ENCODE results near the gene MAML2. TPM values are rescaled to one million over a fixed set of nuclear protein-coding genes. Genes with fewer than 3 reads are reported as not detected.

Gene MAML2
- total RNA-seq, 2 experiments from 2014 or later, result 0.15 to 1.0 TPM

DNA sequence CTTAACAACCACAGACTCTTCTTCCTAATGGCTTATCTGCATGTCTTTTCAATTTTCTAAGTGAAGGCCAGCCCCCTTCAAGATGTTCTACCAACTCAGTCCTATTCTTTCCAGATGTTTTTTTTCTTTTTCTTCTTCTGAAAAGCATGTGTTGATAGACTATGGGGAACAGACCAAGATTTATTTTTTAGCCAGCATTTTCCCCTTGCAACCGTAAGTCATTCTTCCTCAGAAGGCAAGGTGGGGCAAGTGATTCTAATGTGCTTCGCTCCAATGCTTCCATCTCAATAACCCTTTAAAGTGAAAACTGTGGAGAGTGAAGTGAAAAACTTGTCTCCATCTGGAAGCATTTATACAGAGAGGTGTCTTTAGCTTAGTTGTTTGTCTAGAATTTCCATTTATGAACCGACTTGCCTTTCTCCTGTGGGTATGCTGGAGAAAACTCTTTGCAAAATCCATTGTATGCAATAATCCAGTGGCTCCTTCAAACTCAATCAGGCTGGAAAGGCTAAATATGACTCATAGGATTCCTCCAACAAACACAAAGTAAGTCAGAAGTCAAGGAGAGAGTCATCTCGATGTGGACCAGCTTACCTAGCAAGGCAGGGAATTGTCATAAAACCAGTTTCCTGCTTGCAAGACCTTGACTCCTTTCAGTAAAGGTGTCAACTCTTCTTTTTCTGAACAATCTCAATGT is 83.7 kb downstream of the MAML2 start:
- Histone ChIP-seq H3K4me3 (ENCODE audit: low read depth, low read length, poor library complexity, severe bottlenecking) (peak overlapping the region; percentile 43), H3K27ac (ENCODE audit: low read depth, low read length, poor library complexity, severe bottlenecking) (peak overlapping the region; percentile 81), H3K4me2 (ENCODE audit: low read length) (peak overlapping the region; percentile 57), H3K36me3 (ENCODE audit: insufficient read depth, low read length) (no peaks in the 10 kb centered on the region), H4K20me1 (ENCODE audit: insufficient read depth, low read length) (no peaks in the 10 kb centered on the region), H2AFZ (ENCODE audit: low read length) (peak overlapping the region; percentile 80), H3K9me2 (ENCODE audit: insufficient read depth, low read length) (no peaks in the 10 kb centered on the region), H3K4me1 (ENCODE audit: insufficient read depth, low read length, poor library complexity, severe bottlenecking) (peaks cover 60% of the 10 kb centered on the region), H3K9me3 (ENCODE audit: low read length) (no peaks in the 10 kb centered on the region), H3K79me2 (ENCODE audit: insufficient read depth, low read depth, low read length) (no peaks in the 10 kb centered on the region)
- ChIA-PET POLR2A (interaction anchor here (0.6 to 1.8 kb wide), 5 partner anchors 10 to 130 kb away, joined by 3 to 8 read pairs (median 5); no protein-coding TSS in a partner anchor), CTCF (ENCODE audit: unreplicated experiment) (no interaction called here)
- DNase-seq (ENCODE audit: low spot score), result peak; percentile 32
- intact Hi-C loops (cut with micrococcal nuclease; ENCODE audit: unreplicated experiment), result loop anchor here (2.0 to 5.0 kb wide), 2 partner anchors 84 to 128 kb away; partner anchors contain the start of genes CCDC82 and MAML2
- TF ChIP-seq EZH2phosphoT487 (IDR thresholded peaks at IDR 0.05; ENCODE audit: borderline replicate concordance, low read depth, low read length), result no peak
- TF ChIP-seq, protein P1, sequence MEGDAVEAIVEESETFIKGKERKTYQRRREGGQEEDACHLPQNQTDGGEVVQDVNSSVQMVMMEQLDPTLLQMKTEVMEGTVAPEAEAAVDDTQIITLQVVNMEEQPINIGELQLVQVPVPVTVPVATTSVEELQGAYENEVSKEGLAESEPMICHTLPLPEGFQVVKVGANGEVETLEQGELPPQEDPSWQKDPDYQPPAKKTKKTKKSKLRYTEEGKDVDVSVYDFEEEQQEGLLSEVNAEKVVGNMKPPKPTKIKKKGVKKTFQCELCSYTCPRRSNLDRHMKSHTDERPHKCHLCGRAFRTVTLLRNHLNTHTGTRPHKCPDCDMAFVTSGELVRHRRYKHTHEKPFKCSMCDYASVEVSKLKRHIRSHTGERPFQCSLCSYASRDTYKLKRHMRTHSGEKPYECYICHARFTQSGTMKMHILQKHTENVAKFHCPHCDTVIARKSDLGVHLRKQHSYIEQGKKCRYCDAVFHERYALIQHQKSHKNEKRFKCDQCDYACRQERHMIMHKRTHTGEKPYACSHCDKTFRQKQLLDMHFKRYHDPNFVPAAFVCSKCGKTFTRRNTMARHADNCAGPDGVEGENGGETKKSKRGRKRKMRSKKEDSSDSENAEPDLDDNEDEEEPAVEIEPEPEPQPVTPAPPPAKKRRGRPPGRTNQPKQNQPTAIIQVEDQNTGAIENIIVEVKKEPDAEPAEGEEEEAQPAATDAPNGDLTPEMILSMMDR (conservative IDR thresholded peaks at IDR 0.05; ENCODE audit: low read length), result no peak
- no TSS peak for BruUV-seq (replicated peaks)

DNA sequence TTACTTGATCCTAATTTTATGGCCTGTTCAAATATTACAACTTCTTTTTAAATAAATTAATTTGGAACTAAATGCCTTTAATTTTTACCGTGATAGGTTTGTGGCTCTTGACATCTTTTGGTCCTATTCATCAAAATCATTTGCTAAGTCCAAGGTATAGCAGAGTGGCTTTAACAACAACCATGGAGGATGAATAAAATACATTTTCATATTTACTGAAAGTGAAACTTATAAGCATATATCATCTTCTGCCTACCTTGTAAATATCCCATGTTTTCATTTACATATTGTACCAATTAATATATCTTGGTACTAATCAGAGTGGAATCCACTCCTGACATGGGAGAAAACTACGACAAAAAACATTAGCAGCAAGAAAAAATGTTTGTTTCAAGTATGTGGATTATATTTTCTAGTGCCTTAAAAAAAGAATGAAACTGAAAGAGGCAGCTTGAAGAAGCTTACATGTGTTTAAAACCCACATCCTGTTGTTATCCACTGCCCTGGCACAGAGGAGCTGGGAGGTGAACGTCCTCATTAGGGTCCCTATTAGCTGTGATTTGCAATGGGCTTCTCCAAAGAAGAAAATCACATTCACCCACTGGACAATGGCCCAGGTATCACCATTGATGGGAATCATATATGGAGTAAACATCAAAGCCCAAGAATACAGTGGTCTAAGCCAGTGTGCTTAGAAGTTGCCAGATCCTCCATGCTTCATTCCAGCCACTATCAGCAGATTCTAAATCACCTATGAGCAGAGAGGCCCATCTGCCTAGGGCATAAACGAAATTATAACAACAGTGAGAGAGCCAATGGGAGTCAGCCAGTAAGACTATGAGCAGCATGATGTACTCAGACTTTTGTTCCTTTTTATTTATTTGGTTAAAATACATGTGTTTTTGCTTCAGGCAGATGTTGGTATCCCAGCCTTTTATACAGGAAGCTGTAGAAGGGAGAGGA is 84.7 kb downstream of the MAML2 start:
- TF ChIP-seq EZH2phosphoT487 (IDR thresholded peaks at IDR 0.05; ENCODE audit: borderline replicate concordance, low read depth, low read length), result no peak
- TF ChIP-seq, protein P1 (conservative IDR thresholded peaks at IDR 0.05; ENCODE audit: low read length), result no peak
- no peaks in the 10 kb centered on the region for H3K79me2 ChIP-seq (ENCODE audit: insufficient read depth, low read depth, low read length)
- H3K27ac ChIP-seq (ENCODE audit: low read depth, low read length, poor library complexity, severe bottlenecking), result peak overlapping the region; percentile 81
- CTCF ChIA-PET (ENCODE audit: unreplicated experiment), result no interaction called here
- H3K36me3 ChIP-seq (ENCODE audit: insufficient read depth, low read length), result no peaks in the 10 kb centered on the region
- H3K4me1 ChIP-seq (ENCODE audit: insufficient read depth, low read length, poor library complexity, severe bottlenecking), result peaks cover 71% of the 10 kb centered on the region
- peak; percentile 81 for DNase-seq (ENCODE audit: low spot score)
- POLR2A ChIA-PET, result interaction anchor here (0.9 to 1.8 kb wide), 4 partner anchors 9 to 130 kb away, joined by 3 to 8 read pairs (median 4); partner anchors contain the start of gene MAML2
- intact Hi-C loops (cut with micrococcal nuclease; ENCODE audit: unreplicated experiment), result loop anchor here (1.0 to 5.0 kb wide), 3 partner anchors 43 to 129 kb away; partner anchors contain the start of genes CCDC82 and MAML2
- peak overlapping the region; percentile 80 for H2AFZ ChIP-seq (ENCODE audit: low read length)
- no peaks in the 10 kb centered on the region for H3K9me3 ChIP-seq (ENCODE audit: low read length)
- BruUV-seq (replicated peaks), result TSS peak; percentile 75
- peak overlapping the region; percentile 57 for H3K4me2 ChIP-seq (ENCODE audit: low read length)
- no peaks in the 10 kb centered on the region for H3K9me2 ChIP-seq (ENCODE audit: insufficient read depth, low read length)
- peak overlapping the region; percentile 43 for H3K4me3 ChIP-seq (ENCODE audit: low read depth, low read length, poor library complexity, severe bottlenecking)
- H4K20me1 ChIP-seq (ENCODE audit: insufficient read depth, low read length), result no peaks in the 10 kb centered on the region
